Measurements from ENCODE around the gene LRRC3C.

Gene LRRC3C

GRCh38 chr17:39974433-39974832 lies 46.9 kb downstream of the LRRC3C start:
- DNase-seq (ENCODE audit: low read depth in 2 of 2): no peak

DNA sequence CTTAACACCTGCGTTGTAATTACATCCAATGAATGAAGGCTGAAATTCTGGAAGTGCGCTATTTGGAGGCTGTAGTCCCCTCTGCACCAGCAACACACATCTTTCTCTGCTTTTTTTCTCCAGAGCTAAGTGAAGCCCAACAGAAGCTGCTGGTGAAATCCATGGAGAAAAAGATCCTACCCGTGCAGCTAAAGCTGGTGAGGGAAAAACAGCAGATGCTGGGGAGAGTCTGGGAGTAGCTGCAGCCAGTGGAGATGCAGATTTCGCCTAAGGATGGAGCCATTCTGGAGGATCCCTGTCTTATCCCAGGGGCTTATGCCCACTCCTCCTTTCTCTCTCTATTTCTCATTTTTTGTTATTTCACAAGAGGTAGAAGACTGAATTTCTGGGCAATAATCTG lies 48.3 kb downstream of the LRRC3C start:
- no peak for DNase-seq (ENCODE audit: low read depth in 2 of 2)

DNA sequence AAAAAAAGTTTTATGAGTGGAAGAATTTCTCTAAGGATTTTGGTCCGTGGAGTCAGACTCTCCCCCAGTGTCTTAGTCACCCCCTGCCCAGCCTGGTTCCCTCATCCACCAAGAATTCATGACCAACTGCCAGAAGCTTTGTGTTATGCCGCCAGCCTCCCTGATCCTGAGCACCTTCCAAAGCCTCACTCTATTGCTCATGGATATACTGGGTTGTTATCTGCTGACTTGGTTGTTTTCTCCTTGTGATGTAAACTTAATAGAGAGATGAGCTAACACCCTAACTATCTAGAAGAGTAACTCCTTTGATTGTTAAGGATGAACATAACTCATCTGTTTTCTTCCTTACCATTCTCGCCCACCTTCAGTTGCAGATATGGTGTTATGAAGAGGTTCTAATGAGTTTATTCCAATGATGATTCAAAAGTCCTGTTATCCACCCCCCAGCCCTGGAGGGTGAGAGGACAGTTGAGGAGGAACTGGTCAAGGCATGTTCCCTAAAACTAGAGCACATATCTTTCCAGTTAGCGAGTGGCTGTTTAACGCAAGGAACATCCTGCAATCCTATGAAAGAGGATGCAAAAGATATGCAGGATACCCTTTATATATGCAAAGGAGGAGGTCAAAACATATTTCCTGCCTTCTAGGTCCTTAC lies 51.6 kb downstream of the LRRC3C start:
- no peak for DNase-seq (ENCODE audit: low read depth in 2 of 2)

- DNase-seq (ENCODE audit: low read depth in 2 of 2): peak in 1 of 2 donors; percentile 15
Measured at GRCh38 chr17:39979893-39980350, 52.4 kb downstream of the LRRC3C start.

- DNase-seq (ENCODE audit: low read depth in 2 of 2): peak; percentile 95 to 97
Measured at GRCh38 chr17:39980351-39981206, 53.0 kb downstream of the LRRC3C start, which contains the start of gene PSMD3. Gene PSMD3, plus strand, starts transcription at chr17:39980807. Its CDS starts 164 bp downstream, at chr17:39980971.

- no peak for DNase-seq (ENCODE audit: low read depth in 2 of 2)
Measured at GRCh38 chr17:39981207-39981741, 53.7 kb downstream of the LRRC3C start.

DNA sequence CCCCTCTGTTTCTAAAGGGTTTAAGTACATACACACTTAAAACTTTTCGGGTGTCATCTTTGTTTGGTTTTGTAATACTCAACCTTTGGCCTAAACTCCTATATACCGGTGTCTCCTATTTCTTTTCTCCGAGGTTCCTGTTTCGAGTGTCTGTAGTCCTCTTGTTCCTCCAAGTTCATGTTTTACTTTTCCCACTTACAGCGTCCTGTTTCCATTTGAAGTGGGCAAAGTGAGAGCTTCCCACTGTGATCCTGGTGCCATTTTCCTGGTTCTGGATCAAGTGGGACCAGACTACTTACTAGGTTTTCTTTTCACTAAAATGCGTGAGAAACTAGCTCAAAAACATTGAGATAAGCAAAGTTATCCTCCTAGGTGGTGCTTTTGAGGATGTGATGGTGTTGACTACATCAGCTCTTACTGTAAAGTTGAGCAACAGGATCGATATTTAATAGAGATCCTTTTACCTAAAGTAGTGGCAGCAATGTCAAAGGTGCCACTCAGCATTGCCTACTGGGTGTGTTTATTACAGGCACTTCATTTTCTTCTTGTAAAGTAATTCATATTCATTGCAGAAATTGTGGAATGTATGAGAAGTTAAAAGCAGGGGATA lies 54.3 kb downstream of the LRRC3C start:
- DNase-seq (ENCODE audit: low read depth in 2 of 2): no peak

GRCh38 chr17:39988206-39988810 lies 60.8 kb downstream of the LRRC3C start:
- DNase-seq (ENCODE audit: low read depth in 2 of 2): no peak

DNA sequence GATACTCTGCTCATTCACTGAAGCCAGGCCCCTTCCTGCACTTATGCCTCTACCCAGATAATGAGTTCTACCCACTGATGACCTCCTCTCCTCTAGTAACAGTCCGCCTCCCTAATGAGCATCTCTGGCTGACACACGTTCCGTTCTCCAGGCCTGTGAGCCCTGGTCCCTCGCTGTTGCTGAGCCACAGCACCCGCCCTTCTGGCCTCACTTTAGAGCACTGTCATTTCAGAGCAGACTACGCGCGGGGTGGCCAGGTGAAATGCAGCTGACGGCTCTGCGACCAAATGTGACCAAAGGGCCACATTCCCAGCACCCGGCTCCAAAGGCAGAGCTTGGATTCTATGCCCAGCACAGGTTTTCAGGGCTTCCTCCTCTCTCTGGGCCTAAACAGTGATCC lies 66.9 kb downstream of the LRRC3C start:
- no peak for DNase-seq (ENCODE audit: low read depth in 2 of 2)
